Ovary (tissue), 9 donors: ENCODE data around the gene SH3BP1. TPM values are rescaled to one million over a fixed set of nuclear protein-coding genes. Genes with fewer than 3 reads are reported as not detected.

ENCODE experiments used
- DNase-seq, 5 donors: peaks; one replicate each; pipeline ENCODE4 v3.0.0-alpha.2; 2019 to 2020
- H3K27ac ChIP-seq, 2 donors: fragments of 200-600 bp; one replicate each; pipeline versions ENCODE4 v1.5.1 to v1.8.0; 2019 to 2022
- H3K27me3 ChIP-seq: fragments of 200-600 bp; one replicate; pipeline ENCODE4 v1.8.0; 2022
- H3K36me3 ChIP-seq: fragments of 200-600 bp; sonication (generic); one replicate; pipeline ENCODE4 v1.5.1; 2019
- H3K4me1 ChIP-seq: one replicate; pipeline ENCODE4 v1.8.1; 2013; ENCODE audit warnings: mild to moderate bottlenecking, moderate library complexity; ENCODE audit not compliant: insufficient read depth
- H3K4me3 ChIP-seq: fragments of 200-600 bp; sonication (generic); one replicate; pipeline ENCODE4 v1.5.1; 2017
- H3K9me3 ChIP-seq, 2 donors: fragments of 200-600 bp in 1 of 2; sonication (generic) in 1 of 2; one replicate each; pipeline versions ENCODE4 v1.5.1 to v1.8.1; 2013 to 2019; ENCODE audit warnings: mild to moderate bottlenecking in 1 of 2, moderate library complexity in 1 of 2
- CTCF ChIP-seq, 3 donors: fragments of 450-650 bp in 2 of 3; fragments of 200-600 bp in 1 of 3; IDR thresholded peaks; one replicate each; pipeline versions ENCODE4 v1.5.1 to v1.8.0; 2016 to 2022; ENCODE audit warnings: antibody characterized with exemption in 3 of 3, mild to moderate bottlenecking in 1 of 3
- EP300 ChIP-seq: sonication (generic); formaldehyde crosslinking; IDR thresholded peaks from one replicate; pipeline ENCODE4 v1.6.1; 2017; ENCODE audit warnings: antibody characterized with exemption
- POLR2A ChIP-seq: fragments of 450-650 bp; IDR thresholded peaks from one replicate; pipeline ENCODE4 v1.6.1; 2017; ENCODE audit warnings: antibody characterized with exemption, mild to moderate bottlenecking, moderate library complexity
- WGBS, 3 donors: extraction: QIAGEN DNeasy Blood & Tissue Kit in 1 of 3; methylation state at CpG; one replicate each; pipeline versions ENCODE4 v1.1.5 to v1.1.7; 2013 to 2017; 5-methylcytosine and 5-hydroxymethylcytosine counted together
- intact Hi-C, 4 donors: fragments of 100-400 bp; cut with DNase I; formaldehyde crosslinking; loops; one replicate each; pipeline versions ENCODE4 v1.11.0 to v1.15.1; 2022 to 2023
- polyA plus RNA-seq, 2 donors: library from polyadenylated mRNA; stranded (reverse); fragments of 200-250 nt in 1 of 2; fragments of 350-450 nt in 1 of 2; fragmentation: Illumina TruSeq in 1 of 2; extraction: RNeasy Lipid Tissue Mini Kit (QIAGEN cat#74804) in 1 of 2; gene quantifications; one replicate each; pipeline ENCODE4 v1.2.3, GENCODE V29; 2013 to 2014
- total RNA-seq, 7 donors: library from RNA; depleted of rRNA in 2 of 7; stranded (reverse); fragments of >200 nt in 2 of 7; fragmentation: NEBNext Ultra II Directional in 3 of 7; extraction: Animal tissue kit (Norgen Biotek cat#: 25700) in 3 of 7; gene quantifications; one replicate each; pipeline versions ENCODE4 v1.1.0 to v1.2.4, GENCODE V29; 2016 to 2023
- donor health status: DM: no; HTN: no; CAD: no; lungs with moderate emphysema.
- donor health status: DM: no; HTN: no; CAD: no.
- donor health status: Bipolar disorder and iron deficiency.
- donor health status: DM: yes; HTN: yes; CAD: no.
- donor health status: DM: no; HTN: no; CAD: no.
- donor health status: DM: yes; HTN: yes; CAD: no.

SH3BP1 gene
- total and polyA plus RNA-seq, 9 donors: 2.0 to 13.3 (median 8.2) TPM

- no peak for DNase-seq
- Histone ChIP-seq H3K9me3 (no peaks in the 10 kb centered on the region), H3K4me3 (no peak overlapping the region), H3K4me1 (no peaks in the 10 kb centered on the region), H3K27me3 (no peaks in the 10 kb centered on the region), H3K36me3 (no peaks in the 10 kb centered on the region), H3K27ac (no peak overlapping the region)
- 54 to 58% (median 56%) methylated on average over 7 of the region's 7 CpGs for WGBS, 3 donors
- intact Hi-C loops: loop anchor here in 2 of 4 donors (5.0 to 10.0 kb wide), 2 partner anchors 38 to 94 kb away; no protein-coding TSS in a partner anchor
- no peak for TF ChIP-seq CTCF (IDR thresholded peaks at IDR 0.05)
- TF ChIP-seq EP300: no peak
- no peak for TF ChIP-seq POLR2A
Measured at GRCh38 chr22:37680191-37680851, 40.9 kb downstream of the SH3BP1 start.

- intact Hi-C loops: loop anchor here in 2 of 4 donors (5.0 to 10.0 kb wide), 2 partner anchors 39 to 94 kb away; no protein-coding TSS in a partner anchor
- Histone ChIP-seq H3K27ac (no peak overlapping the region), H3K4me1 (no peaks in the 10 kb centered on the region), H3K9me3 (no peaks in the 10 kb centered on the region), H3K4me3 (no peak overlapping the region), H3K36me3 (no peaks in the 10 kb centered on the region), H3K27me3 (no peaks in the 10 kb centered on the region)
- 56 to 68% (median 66%) methylated on average over 2 of the region's 2 CpGs for WGBS, 3 donors
- no peak for DNase-seq
- no peak for TF ChIP-seq CTCF (IDR thresholded peaks at IDR 0.05)
- TF ChIP-seq EP300: no peak
- TF ChIP-seq POLR2A: no peak
Measured at GRCh38 chr22:37681001-37681424, 41.5 kb downstream of the SH3BP1 start.

- peak; percentile 73 to 84 (median 79) for DNase-seq
- TF ChIP-seq CTCF (IDR thresholded peaks at IDR 0.05) (peak; percentile 70 to 85 (median 83)), POLR2A (no peak)
- WGBS, 3 donors: 14 to 32% (median 18%) methylated on average over 6 of the region's 6 CpGs
- H3K9me3 ChIP-seq: no peaks in the 10 kb centered on the region
- H3K4me1 ChIP-seq: no peaks in the 10 kb centered on the region
- intact Hi-C loops: loop anchor here in 2 of 4 donors (5.0 to 10.0 kb wide), 2 partner anchors 39 to 93 kb away; no protein-coding TSS in a partner anchor
- H3K27me3 ChIP-seq: no peaks in the 10 kb centered on the region
- no peak overlapping the region for H3K27ac ChIP-seq
- H3K4me3 ChIP-seq: no peak overlapping the region
- no peaks in the 10 kb centered on the region for H3K36me3 ChIP-seq
Measured at GRCh38 chr22:37681556-37682049, 42.1 kb downstream of the SH3BP1 start.

GRCh38 chr22:37684803-37685615 is 45.5 kb downstream of the SH3BP1 start:
- no peak overlapping the region for H3K27ac ChIP-seq
- no peak for TF ChIP-seq CTCF (IDR thresholded peaks at IDR 0.05)
- TF ChIP-seq POLR2A: no peak
- TF ChIP-seq EP300: no peak
- H3K9me3 ChIP-seq: no peaks in the 10 kb centered on the region
- DNase-seq: no peak
- no peak overlapping the region for H3K4me3 ChIP-seq
- no peaks in the 10 kb centered on the region for H3K27me3 ChIP-seq
- intact Hi-C loops: loop anchor here in 2 of 4 donors (5.0 to 10.0 kb wide), 2 partner anchors 43 to 90 kb away; no protein-coding TSS in a partner anchor
- no peaks in the 10 kb centered on the region for H3K36me3 ChIP-seq
- 75 to 78% (median 75%) methylated on average over 16 of the region's 16 CpGs for WGBS, 3 donors
- H3K4me1 ChIP-seq: peaks cover 2% of the 10 kb centered on the region
